Left ventricle myocardium inferior (tissue), 1 donor: ENCODE results near the gene PTPRR. TPM values are rescaled to one million over a fixed set of nuclear protein-coding genes. Genes with fewer than 3 reads are reported as not detected.

Source experiments
- DNase-seq: peaks from one replicate; pipeline ENCODE4 v3.0.0-alpha.2; 2020
- H3K27ac ChIP-seq: fragments of 200-600 bp; replicated peaks from 2 replicates; pipeline ENCODE4 v1.8.0; 2021
- H3K27me3 ChIP-seq: fragments of 200-600 bp; 2 replicates; pipeline ENCODE4 v1.8.0; 2021; ENCODE audit warnings: low read depth
- H3K36me3 ChIP-seq: fragments of 200-600 bp; 2 replicates; pipeline ENCODE4 v1.8.0; 2021
- H3K4me1 ChIP-seq: fragments of 200-600 bp; 2 replicates; pipeline ENCODE4 v1.8.0; 2021
- H3K4me3 ChIP-seq: fragments of 200-600 bp; 2 replicates; pipeline ENCODE4 v1.8.0; 2021; ENCODE audit warnings: mild to moderate bottlenecking, moderate library complexity
- H3K9me3 ChIP-seq: fragments of 200-600 bp; replicated peaks from 2 replicates; pipeline ENCODE4 v1.8.0; 2021
- intact Hi-C: fragments of 100-400 bp; cut with micrococcal nuclease; formaldehyde crosslinking; loops from one replicate; pipeline ENCODE4 v1.11.0; 2022
- total RNA-seq: library from RNA; stranded (reverse); fragmentation: NEBNext Ultra II Directional; extraction: Animal tissue kit (Norgen Biotek cat#: 25700); gene quantifications from one replicate; pipeline ENCODE4 v1.2.1, GENCODE V29; 2021
- TF ChIP-seq, protein P1 (sequence below): fragments of 200-600 bp; IDR thresholded peaks from 2 replicates; pipeline ENCODE4 v1.8.0; 2021; ENCODE audit warnings: antibody characterized with exemption, mild to moderate bottlenecking, borderline replicate concordance
- donor health status: DM: no; HTN: yes; CAD: no; lungs with severe emphysema.

Gene PTPRR
- total RNA-seq, 1 donor from 2014 or later, result 1.3 TPM

DNA sequence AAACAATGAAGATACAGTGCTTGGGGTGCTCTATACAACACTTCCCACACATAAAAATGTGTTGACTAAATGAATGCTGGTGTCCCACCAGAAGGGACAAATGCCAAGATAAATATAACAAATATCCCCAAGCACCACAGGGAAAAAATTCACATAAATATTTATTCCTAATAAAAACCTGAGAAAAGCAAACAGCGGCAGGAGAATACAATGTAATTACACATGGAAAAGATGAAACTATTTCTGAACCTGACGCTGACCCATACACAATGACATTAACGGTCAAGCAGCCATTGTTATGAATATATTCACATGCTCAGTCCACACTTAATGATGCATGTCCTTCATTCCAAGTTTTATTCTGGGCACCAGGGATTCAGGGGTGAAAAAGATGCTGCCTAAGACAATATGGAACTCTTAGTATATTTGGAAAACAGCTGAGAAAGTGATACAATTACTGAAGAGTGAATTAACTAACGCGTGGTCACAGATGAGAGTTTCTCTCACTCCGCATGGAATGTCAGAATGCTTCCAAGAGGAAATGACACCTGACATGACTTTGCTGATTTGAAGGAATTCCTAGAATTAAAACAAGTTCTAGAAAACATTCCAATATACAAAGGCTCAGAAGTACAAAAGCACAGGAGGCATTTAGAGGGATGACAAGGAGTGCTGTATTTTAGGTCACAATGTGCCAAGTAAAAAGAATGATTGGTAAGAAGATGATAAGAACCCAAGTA lies 27.9 kb upstream of the PTPRR start:
- no peak for DNase-seq
- Histone ChIP-seq H3K4me3 (no peak overlapping the region), H3K27me3 (no peaks in the 10 kb centered on the region), H3K27ac (no peak overlapping the region), H3K9me3 (peaks cover 8% of the 10 kb centered on the region), H3K36me3 (no peaks in the 10 kb centered on the region), H3K4me1 (no peaks in the 10 kb centered on the region)
- intact Hi-C loops, result no loop called here
- TF ChIP-seq, protein P1, sequence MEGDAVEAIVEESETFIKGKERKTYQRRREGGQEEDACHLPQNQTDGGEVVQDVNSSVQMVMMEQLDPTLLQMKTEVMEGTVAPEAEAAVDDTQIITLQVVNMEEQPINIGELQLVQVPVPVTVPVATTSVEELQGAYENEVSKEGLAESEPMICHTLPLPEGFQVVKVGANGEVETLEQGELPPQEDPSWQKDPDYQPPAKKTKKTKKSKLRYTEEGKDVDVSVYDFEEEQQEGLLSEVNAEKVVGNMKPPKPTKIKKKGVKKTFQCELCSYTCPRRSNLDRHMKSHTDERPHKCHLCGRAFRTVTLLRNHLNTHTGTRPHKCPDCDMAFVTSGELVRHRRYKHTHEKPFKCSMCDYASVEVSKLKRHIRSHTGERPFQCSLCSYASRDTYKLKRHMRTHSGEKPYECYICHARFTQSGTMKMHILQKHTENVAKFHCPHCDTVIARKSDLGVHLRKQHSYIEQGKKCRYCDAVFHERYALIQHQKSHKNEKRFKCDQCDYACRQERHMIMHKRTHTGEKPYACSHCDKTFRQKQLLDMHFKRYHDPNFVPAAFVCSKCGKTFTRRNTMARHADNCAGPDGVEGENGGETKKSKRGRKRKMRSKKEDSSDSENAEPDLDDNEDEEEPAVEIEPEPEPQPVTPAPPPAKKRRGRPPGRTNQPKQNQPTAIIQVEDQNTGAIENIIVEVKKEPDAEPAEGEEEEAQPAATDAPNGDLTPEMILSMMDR, result no peak

DNA sequence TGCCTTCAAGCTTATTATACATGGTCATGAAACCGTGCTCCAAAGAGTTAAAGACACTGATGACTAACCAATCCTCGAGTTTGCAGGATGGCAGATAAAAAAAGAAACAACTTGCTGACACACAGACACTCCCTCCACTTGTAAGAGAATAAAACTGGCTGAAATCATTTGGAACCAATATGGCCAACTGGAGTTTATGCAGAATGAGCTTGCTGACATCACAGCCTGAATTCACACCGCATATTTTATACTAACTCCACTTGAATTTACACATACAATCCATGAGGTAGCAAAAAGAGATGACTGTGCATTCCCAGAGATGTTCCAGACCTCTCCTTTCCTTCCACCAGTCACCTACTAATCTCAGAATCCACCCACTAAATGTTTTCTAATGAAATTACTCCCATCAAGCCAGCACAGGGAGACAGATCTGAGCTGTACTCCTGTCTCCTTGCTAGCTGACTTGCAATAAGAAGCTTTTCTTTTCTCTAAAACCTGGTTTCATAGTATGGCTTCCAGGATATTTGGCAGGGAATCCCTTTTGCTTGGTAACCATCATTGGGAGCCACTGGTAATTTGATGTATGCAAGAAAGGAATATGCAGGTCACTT lies 15.8 kb upstream of the PTPRR start:
- H3K4me3 ChIP-seq, result no peak overlapping the region
- intact Hi-C loops, result no loop called here
- H3K27me3 ChIP-seq, result peaks cover 31% of the 10 kb centered on the region
- H3K36me3 ChIP-seq, result no peaks in the 10 kb centered on the region
- TF ChIP-seq, protein P1, result no peak
- no peak for DNase-seq
- no peaks in the 10 kb centered on the region for H3K4me1 ChIP-seq
- H3K27ac ChIP-seq, result no peak overlapping the region
- no peaks in the 10 kb centered on the region for H3K9me3 ChIP-seq

DNA sequence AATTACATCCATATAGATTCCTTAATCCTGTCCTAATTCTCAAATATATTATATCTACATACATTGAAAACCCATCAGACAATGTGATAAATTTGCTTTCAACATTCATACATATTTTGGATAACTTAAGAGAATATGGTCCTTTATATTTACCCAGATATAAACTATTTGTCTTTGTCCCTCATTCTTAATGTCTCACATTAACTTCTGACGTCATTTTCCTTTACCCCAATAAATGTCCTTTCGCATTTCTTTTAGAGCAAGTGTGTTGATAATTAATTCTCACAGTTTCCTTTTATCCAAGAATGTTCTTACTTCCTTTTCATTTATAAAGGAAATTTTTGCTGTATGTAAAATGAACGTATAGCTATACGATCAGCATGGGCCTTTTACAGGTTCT lies 12.6 kb upstream of the PTPRR start:
- Histone ChIP-seq H3K36me3 (no peaks in the 10 kb centered on the region), H3K27ac (no peak overlapping the region), H3K9me3 (no peaks in the 10 kb centered on the region), H3K4me3 (no peak overlapping the region), H3K27me3 (peaks cover 1% of the 10 kb centered on the region), H3K4me1 (no peaks in the 10 kb centered on the region)
- TF ChIP-seq, protein P1, result no peak
- DNase-seq, result no peak
- intact Hi-C loops, result no loop called here

DNA sequence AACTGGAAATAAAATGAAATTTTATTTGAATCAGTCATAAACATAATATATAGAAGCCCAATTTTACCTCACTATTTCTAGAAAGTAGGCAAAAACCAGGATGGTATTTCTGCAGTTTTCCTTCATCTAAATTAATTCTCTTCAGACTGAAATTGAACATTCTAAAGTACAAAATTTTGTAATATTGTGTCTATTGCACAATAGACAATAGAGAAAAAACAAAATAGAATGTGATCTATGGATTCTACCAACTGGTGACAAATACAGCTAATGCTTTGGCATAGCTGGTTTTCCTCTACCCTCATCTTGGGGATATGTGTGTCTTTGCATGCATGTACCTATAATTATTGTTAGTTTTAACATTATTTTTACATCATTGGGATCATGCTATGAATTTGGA lies 8.5 kb upstream of the PTPRR start:
- Histone ChIP-seq H3K27me3 (no peaks in the 10 kb centered on the region), H3K4me1 (no peaks in the 10 kb centered on the region), H3K27ac (no peak overlapping the region), H3K4me3 (no peak overlapping the region), H3K9me3 (no peaks in the 10 kb centered on the region), H3K36me3 (no peaks in the 10 kb centered on the region)
- TF ChIP-seq, protein P1, result no peak
- intact Hi-C loops, result no loop called here
- no peak for DNase-seq

DNA sequence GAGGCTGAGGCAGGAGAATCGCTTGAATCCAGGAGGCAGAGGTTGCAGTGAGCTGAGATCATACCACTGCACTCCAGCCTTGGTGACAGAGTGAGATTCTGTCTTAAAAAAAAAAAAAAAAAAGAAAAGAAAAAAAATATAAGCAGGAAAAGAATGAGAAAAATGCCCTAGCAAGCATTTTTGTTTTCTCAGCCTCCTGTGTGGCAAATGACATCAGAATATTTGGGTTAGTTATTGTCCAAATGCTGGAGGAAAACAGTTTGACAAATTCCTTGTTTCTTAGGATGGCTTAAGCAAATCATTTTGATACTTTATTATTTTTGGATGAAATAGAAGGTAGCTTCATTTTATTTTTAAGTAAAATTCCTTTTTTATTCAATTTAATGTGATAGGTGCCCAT lies 7.5 kb upstream of the PTPRR start:
- H3K9me3 ChIP-seq, result no peaks in the 10 kb centered on the region
- DNase-seq, result no peak
- intact Hi-C loops, result no loop called here
- H3K27ac ChIP-seq, result no peak overlapping the region
- no peaks in the 10 kb centered on the region for H3K27me3 ChIP-seq
- TF ChIP-seq, protein P1, result no peak
- H3K36me3 ChIP-seq, result no peaks in the 10 kb centered on the region
- H3K4me3 ChIP-seq, result no peak overlapping the region
- no peaks in the 10 kb centered on the region for H3K4me1 ChIP-seq
